OCI-LY1 (cell line): Measurements from ENCODE around the gene ARPIN.
"Not testable (repeated sequence)": the region's sequence is repeated elsewhere in the genome, so short reads cannot be mapped to it uniquely, and the experiment has no call there.

Experiments
- H2AFZ ChIP-seq: fragments of 200-600 bp; sonication (generic), shearing (Covaris generic); 2 replicates; pipeline ENCODE4 v1.6.0; 2014; ENCODE audit warnings: antibody characterized with exemption, mild to moderate bottlenecking, low read length
- H3F3A ChIP-seq: fragments of 200-600 bp; sonication (generic), shearing (Covaris generic); 2 replicates; pipeline ENCODE4 v1.6.0; 2014; ENCODE audit warnings: mild to moderate bottlenecking, antibody characterized with exemption, low read length, moderate library complexity; ENCODE audit not compliant: insufficient read depth
- H3K27ac ChIP-seq: fragments of 200-600 bp; sonication (generic); 2 replicates; pipeline ENCODE4 v1.5.1; 2014; ENCODE audit warnings: low read length, mixed run types, mild to moderate bottlenecking, low read depth; ENCODE audit not compliant: poor library complexity, severe bottlenecking
- H3K27me3 ChIP-seq: fragments of 200-600 bp; sonication (generic); 2 replicates; pipeline ENCODE4 v1.6.0; 2014; ENCODE audit warnings: antibody characterized with exemption, mild to moderate bottlenecking, low read length, moderate library complexity; ENCODE audit not compliant: insufficient read depth
- H3K36me3 ChIP-seq: fragments of 200-600 bp; sonication (generic); 2 replicates; pipeline ENCODE4 v1.6.1; 2014; ENCODE audit warnings: mild to moderate bottlenecking, antibody characterized with exemption, low read length, moderate library complexity, mixed read lengths; ENCODE audit not compliant: insufficient read depth
- H3K4me1 ChIP-seq: fragments of 200-600 bp; sonication (generic); 2 replicates; pipeline ENCODE4 v1.5.1; 2014; ENCODE audit warnings: mild to moderate bottlenecking, low read length, moderate library complexity; ENCODE audit not compliant: insufficient read depth, severe bottlenecking
- H3K4me2 ChIP-seq: fragments of 200-600 bp; sonication (generic), shearing (Covaris generic); 2 replicates; pipeline ENCODE4 v1.6.1; 2014; ENCODE audit warnings: low read length
- H3K4me3 ChIP-seq: fragments of 200-600 bp; sonication (generic); 2 replicates; pipeline ENCODE4 v1.5.1; 2014; ENCODE audit warnings: low read length, low read depth, mild to moderate bottlenecking, mixed read lengths; ENCODE audit not compliant: poor library complexity, severe bottlenecking
- H3K79me2 ChIP-seq: fragments of 200-600 bp; shearing (Covaris generic); 2 replicates; pipeline ENCODE4 v1.6.1; 2016; ENCODE audit warnings: mixed run types, low read length, mixed read lengths; ENCODE audit not compliant: insufficient read depth
- H3K9ac ChIP-seq: fragments of 200-600 bp; sonication (generic), shearing (Covaris generic); 2 replicates; pipeline ENCODE4 v1.6.1; 2014; ENCODE audit warnings: mild to moderate bottlenecking, low read length, mixed read lengths
- H3K9me2 ChIP-seq: fragments of 200-600 bp; sonication (generic), shearing (Covaris generic); 2 replicates; pipeline ENCODE4 v1.6.1; 2014; ENCODE audit warnings: low read depth, mild to moderate bottlenecking, low read length, mixed read lengths
- H3K9me3 ChIP-seq: fragments of 200-600 bp; shearing (Covaris generic); 2 replicates; pipeline ENCODE4 v1.6.1; 2014; ENCODE audit warnings: low read length, mixed read lengths
- H4K20me1 ChIP-seq: fragments of 200-600 bp; sonication (generic), shearing (Covaris generic); 2 replicates; pipeline ENCODE4 v1.6.0; 2016; ENCODE audit warnings: mild to moderate bottlenecking, low read length; ENCODE audit not compliant: insufficient read depth
- CTCF ChIP-seq: fragments of 200-600 bp; sonication (generic), shearing (Covaris generic); IDR thresholded peaks from 2 replicates; pipeline ENCODE4 v1.5.1; 2017; ENCODE audit warnings: mild to moderate bottlenecking, antibody characterized with exemption, low read length, moderate library complexity, mixed read lengths
- EZH2 ChIP-seq: fragments of 200-600 bp; sonication (generic), shearing (Covaris generic); IDR thresholded peaks from 2 replicates; pipeline ENCODE4 v1.8.0; 2017; ENCODE audit warnings: borderline replicate concordance, mixed run types, mild to moderate bottlenecking, antibody characterized with exemption, low read length, moderate library complexity, mixed read lengths

The ARPIN gene

GRCh38 chr15:89870688-89871288, 42.0 kb downstream of the ARPIN start:
- H2AFZ ChIP-seq = no peak overlapping the region

GRCh38 chr15:89870006-89870405, 42.7 kb downstream of the ARPIN start:
- H3K27ac ChIP-seq = no peak overlapping the region
- H3F3A ChIP-seq = peaks cover 3% of the 10 kb centered on the region; the same call in 1 of the 2 replicates
- TF ChIP-seq CTCF (no peak), EZH2 (no peak)
- H3K27me3 ChIP-seq = no peaks in the 10 kb centered on the region
- no peak overlapping the region for H3K4me3 ChIP-seq
- H4K20me1 ChIP-seq = no peaks in the 10 kb centered on the region
- H3K4me1 ChIP-seq = no peaks in the 10 kb centered on the region
- H3K9me3 ChIP-seq = no peaks in the 10 kb centered on the region
- H3K36me3 ChIP-seq = peaks cover 23% of the 10 kb centered on the region
- H3K9me2 ChIP-seq = no peaks in the 10 kb centered on the region
- H3K9ac ChIP-seq = no peak overlapping the region
- no peaks in the 10 kb centered on the region for H3K79me2 ChIP-seq
- H3K4me2 ChIP-seq = no peak overlapping the region
- no peak overlapping the region for H2AFZ ChIP-seq

More at GRCh38 chr15:89870688-89871288, 42.0 kb downstream of the ARPIN start:
- H3K9ac ChIP-seq = no peak overlapping the region
- no peaks in the 10 kb centered on the region for H3K27me3 ChIP-seq
- no peaks in the 10 kb centered on the region for H3K4me1 ChIP-seq
- TF ChIP-seq CTCF (no peak), EZH2 (no peak)
- peaks cover 23% of the 10 kb centered on the region for H3K36me3 ChIP-seq
- no peak overlapping the region for H3K4me2 ChIP-seq
- no peak overlapping the region for H3K4me3 ChIP-seq
- peaks cover 3% of the 10 kb centered on the region; the same call in 1 of the 2 replicates for H3F3A ChIP-seq
- H3K27ac ChIP-seq = no peak overlapping the region
- H3K9me2 ChIP-seq = no peaks in the 10 kb centered on the region
- H3K79me2 ChIP-seq = no peaks in the 10 kb centered on the region
- H4K20me1 ChIP-seq = no peaks in the 10 kb centered on the region
- no peaks in the 10 kb centered on the region for H3K9me3 ChIP-seq

GRCh38 chr15:89869490-89869889, 43.3 kb downstream of the ARPIN start:
- H3K36me3 ChIP-seq = peaks cover 28% of the 10 kb centered on the region
- H3K4me3 ChIP-seq, H3K79me2 ChIP-seq, H3K9me3 ChIP-seq, H3K9me2 ChIP-seq, H3K27ac ChIP-seq, H3K4me1 ChIP-seq, H3K4me2 ChIP-seq, H3K9ac ChIP-seq, H3F3A ChIP-seq, H3K27me3 ChIP-seq, H2AFZ ChIP-seq, H4K20me1 ChIP-seq: not testable (repeated sequence)
